ENCODE data around the gene SCYGR5.

Gene SCYGR5

DNA sequence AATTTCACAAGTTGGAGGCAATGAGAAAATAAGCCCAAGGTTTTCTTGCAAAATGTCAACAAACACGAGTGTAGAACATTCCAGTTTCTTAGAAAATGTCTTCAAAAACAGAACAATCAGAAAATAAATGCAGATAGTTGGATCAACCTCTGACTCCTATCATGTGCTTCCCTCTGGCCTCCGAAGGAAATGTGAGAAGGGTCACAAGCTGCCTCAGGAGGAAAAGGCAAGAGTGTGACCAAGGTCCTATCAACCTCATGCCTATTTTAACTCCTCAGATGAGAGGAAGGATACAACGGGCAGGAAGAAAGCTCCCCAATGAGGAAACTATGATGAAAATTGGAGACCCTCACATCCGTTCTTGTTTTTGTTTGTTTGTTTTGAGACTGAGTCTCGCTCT lies 7.9 kb downstream of the SCYGR5 start:
- H3K9me3 ChIP-seq (ENCODE audit: control insufficient read depth, insufficient read depth, low read depth, low read length) = no peaks in the 10 kb centered on the region
- no peak overlapping the region for H3K27ac ChIP-seq (ENCODE audit: low read depth, low read length)
- no peaks in the 10 kb centered on the region for H3K27me3 ChIP-seq (ENCODE audit: control insufficient read depth, insufficient read depth, low read length)
- no peak overlapping the region for H3K9ac ChIP-seq (ENCODE audit: low read length)
- H3K36me3 ChIP-seq (ENCODE audit: control insufficient read depth, insufficient read depth, low read length) = no peaks in the 10 kb centered on the region
- peaks cover 12% of the 10 kb centered on the region; the same call in 1 of the 2 replicates for H3K4me1 ChIP-seq (ENCODE audit: control insufficient read depth, insufficient read depth, low read length)
- H3K4me3 ChIP-seq (ENCODE audit: low read depth, low read length) = no peak overlapping the region

DNA sequence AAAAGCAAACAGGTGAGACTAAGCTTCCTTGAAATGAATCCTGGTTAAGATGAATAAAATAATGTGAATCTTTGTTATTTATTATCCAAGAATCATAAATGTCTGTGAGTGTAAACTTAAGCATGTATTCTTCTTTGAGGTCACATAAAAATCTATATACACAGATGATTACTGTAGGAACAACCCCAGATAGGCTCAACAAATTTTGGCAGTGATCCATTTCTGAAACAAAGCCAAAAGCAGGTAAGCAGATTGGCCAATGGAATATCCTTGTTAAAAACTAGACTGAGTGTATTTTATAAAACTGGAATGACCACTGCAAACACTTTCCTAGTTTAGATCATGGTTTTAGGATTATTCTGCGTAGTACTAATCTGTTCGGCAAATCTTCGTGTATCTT lies 11.3 kb downstream of the SCYGR5 start:
- Histone ChIP-seq H3K27ac (ENCODE audit: low read depth, low read length) (no peak overlapping the region), H3K9ac (ENCODE audit: low read length) (no peak overlapping the region), H3K4me3 (ENCODE audit: low read depth, low read length) (no peak overlapping the region), H3K9me3 (ENCODE audit: control insufficient read depth, insufficient read depth, low read depth, low read length) (no peaks in the 10 kb centered on the region), H3K4me1 (ENCODE audit: control insufficient read depth, insufficient read depth, low read length) (no peaks in the 10 kb centered on the region), H3K36me3 (ENCODE audit: control insufficient read depth, insufficient read depth, low read length) (no peaks in the 10 kb centered on the region), H3K27me3 (ENCODE audit: control insufficient read depth, insufficient read depth, low read length) (no peaks in the 10 kb centered on the region)

DNA sequence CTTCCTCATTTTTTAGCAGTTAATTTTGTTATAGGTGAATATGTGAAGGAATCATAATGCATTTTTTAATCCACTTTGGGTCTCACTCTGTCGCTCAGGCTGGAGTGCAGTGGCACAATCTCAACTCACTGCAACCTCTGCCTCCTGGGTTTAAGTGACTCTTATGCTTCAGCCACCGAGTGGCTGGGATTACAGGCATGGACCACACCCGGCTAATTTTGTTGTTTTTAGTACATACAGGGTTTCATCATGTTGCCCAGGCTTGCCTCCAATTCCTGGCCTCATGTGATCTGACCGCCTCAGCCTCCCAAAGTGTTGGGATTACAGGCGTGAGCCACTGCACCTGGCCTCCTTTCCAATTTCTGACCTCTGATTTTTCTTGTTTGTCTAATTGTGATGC lies 17.7 kb downstream of the SCYGR5 start:
- Histone ChIP-seq H3K4me3 (ENCODE audit: low read depth, low read length) (no peak overlapping the region), H3K9ac (ENCODE audit: low read length) (no peak overlapping the region), H3K4me1 (ENCODE audit: control insufficient read depth, insufficient read depth, low read length) (no peaks in the 10 kb centered on the region), H3K27ac (ENCODE audit: low read depth, low read length) (no peak overlapping the region), H3K9me3 (ENCODE audit: control insufficient read depth, insufficient read depth, low read depth, low read length) (no peaks in the 10 kb centered on the region), H3K27me3 (ENCODE audit: control insufficient read depth, insufficient read depth, low read length) (no peaks in the 10 kb centered on the region), H3K36me3 (ENCODE audit: control insufficient read depth, insufficient read depth, low read length) (no peaks in the 10 kb centered on the region)

DNA sequence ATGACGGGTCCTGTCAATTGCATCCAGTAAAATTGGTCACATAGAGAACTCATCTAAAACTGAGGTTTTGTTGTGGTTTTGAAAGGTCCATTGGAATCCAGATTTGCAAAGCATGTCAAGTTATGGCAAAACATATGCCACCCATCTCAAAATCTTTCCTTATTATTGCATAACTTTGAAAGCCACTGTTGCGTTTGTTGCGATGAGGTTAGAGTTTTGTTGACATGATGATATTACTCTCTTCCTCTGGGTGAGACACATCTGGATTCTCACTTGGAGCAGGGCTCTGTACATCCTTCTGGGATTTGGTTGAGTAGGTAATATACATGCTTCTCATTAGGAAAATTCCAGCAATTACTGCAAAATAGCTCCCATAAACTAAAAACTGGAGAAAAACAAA lies 20.6 kb downstream of the SCYGR5 start:
- no peak overlapping the region for H3K27ac ChIP-seq (ENCODE audit: low read depth, low read length)
- H3K9me3 ChIP-seq (ENCODE audit: control insufficient read depth, insufficient read depth, low read depth, low read length) = no peaks in the 10 kb centered on the region
- H3K4me1 ChIP-seq (ENCODE audit: control insufficient read depth, insufficient read depth, low read length) = no peaks in the 10 kb centered on the region
- no peaks in the 10 kb centered on the region for H3K27me3 ChIP-seq (ENCODE audit: control insufficient read depth, insufficient read depth, low read length)
- H3K9ac ChIP-seq (ENCODE audit: low read length) = no peak overlapping the region
- H3K4me3 ChIP-seq (ENCODE audit: low read depth, low read length) = no peak overlapping the region
- H3K36me3 ChIP-seq (ENCODE audit: control insufficient read depth, insufficient read depth, low read length) = no peaks in the 10 kb centered on the region

DNA sequence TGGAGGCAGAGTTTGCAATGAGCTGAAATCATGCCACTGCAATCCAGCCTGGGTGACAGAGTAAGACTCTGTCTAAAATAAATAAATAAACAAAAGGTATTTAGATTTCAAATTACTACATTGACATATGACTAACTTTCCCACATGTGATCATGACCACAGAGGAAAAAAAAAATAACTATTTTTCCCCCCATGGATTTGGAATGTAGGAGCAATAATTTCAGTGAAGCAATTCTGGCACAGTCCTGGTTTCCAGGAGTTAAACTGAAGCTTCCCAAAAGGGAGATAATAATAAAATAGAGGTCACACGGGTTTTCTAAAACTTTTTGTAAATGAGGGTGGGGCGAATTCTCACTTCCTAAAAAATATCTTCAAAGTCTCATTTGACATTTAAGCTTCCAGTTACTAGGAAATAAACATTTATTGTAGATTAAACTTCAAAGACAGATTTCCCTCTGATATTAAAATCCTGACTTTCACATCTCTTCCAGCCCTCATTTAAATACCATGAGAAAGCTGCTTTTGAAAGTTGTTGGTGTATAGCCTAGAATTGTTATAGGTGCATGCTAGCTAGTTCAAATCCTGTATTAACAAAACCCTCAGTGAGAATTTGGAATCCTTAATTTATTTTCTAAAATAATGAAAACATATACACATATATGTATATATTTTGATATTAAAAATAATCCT lies 30.5 kb downstream of the SCYGR5 start:
- no peak overlapping the region for H3K9ac ChIP-seq (ENCODE audit: low read length)

DNA sequence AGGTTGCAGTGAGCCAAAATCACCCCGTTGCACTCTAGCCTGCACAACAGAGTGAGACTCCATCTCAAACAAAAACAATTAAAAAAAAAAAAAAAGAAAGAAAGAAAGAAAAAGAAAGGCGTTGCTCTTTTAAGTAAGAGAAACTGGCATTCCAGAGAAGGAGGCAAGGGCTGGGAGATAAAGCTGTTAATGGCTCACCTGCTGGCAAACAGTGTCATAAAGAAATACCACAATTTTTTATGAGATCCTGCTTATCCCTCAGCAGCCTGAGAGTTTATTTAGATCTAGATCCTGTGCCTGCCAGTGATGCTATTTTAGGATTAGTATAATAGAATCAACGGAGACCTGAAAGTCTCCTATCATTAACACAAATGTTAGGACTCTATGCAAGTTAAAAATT lies 35.0 kb downstream of the SCYGR5 start:
- Histone ChIP-seq H3K27ac (ENCODE audit: low read depth, low read length) (no peak overlapping the region), H3K4me3 (ENCODE audit: low read depth, low read length) (no peak overlapping the region), H3K4me1 (ENCODE audit: control insufficient read depth, insufficient read depth, low read length) (peaks cover 10% of the 10 kb centered on the region), H3K9ac (ENCODE audit: low read length) (no peak overlapping the region), H3K9me3 (ENCODE audit: control insufficient read depth, insufficient read depth, low read depth, low read length) (no peaks in the 10 kb centered on the region), H3K36me3 (ENCODE audit: control insufficient read depth, insufficient read depth, low read length) (no peaks in the 10 kb centered on the region), H3K27me3 (ENCODE audit: control insufficient read depth, insufficient read depth, low read length) (no peaks in the 10 kb centered on the region)

More for the DNA sequence above, 30.5 kb downstream of the SCYGR5 start:
- no peaks in the 10 kb centered on the region for H3K27me3 ChIP-seq (ENCODE audit: control insufficient read depth, insufficient read depth, low read length)
- H3K36me3 ChIP-seq (ENCODE audit: control insufficient read depth, insufficient read depth, low read length) = no peaks in the 10 kb centered on the region
- H3K4me3 ChIP-seq (ENCODE audit: low read depth, low read length) = no peak overlapping the region
- H3K27ac ChIP-seq (ENCODE audit: low read depth, low read length) = no peak overlapping the region
- H3K9me3 ChIP-seq (ENCODE audit: control insufficient read depth, insufficient read depth, low read depth, low read length) = no peaks in the 10 kb centered on the region
- no peaks in the 10 kb centered on the region for H3K4me1 ChIP-seq (ENCODE audit: control insufficient read depth, insufficient read depth, low read length)

DNA sequence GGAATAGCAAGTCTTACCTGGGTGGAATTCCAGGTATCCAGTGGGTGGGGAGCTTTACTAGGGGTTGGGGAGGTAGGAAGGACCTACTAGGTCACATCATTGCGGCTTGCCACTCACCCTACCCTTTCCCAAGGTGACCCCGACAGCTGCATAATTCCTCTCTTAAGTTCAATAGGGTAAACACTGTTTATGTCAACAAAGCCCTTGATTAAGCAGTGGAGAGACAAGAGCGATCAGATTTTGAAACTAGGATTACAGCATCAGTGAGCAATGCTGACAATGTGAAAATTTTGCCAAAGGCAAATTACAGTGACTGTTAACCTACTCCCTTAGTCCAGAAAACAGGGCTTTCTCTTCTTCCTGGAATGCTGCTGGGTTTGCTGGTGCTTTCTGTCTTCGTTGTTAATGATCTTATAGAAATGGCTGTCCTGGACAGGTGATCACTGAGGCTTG lies 36.7 kb downstream of the SCYGR5 start:
- Histone ChIP-seq H3K27me3 (ENCODE audit: control insufficient read depth, insufficient read depth, low read length) (no peaks in the 10 kb centered on the region), H3K9ac (ENCODE audit: low read length) (peak overlapping the region; percentile 36), H3K4me1 (ENCODE audit: control insufficient read depth, insufficient read depth, low read length) (peaks cover 10% of the 10 kb centered on the region), H3K4me3 (ENCODE audit: low read depth, low read length) (no peak overlapping the region), H3K36me3 (ENCODE audit: control insufficient read depth, insufficient read depth, low read length) (no peaks in the 10 kb centered on the region), H3K27ac (ENCODE audit: low read depth, low read length) (peak overlapping the region; percentile 47; the same call in 1 of the 2 replicates), H3K9me3 (ENCODE audit: control insufficient read depth, insufficient read depth, low read depth, low read length) (no peaks in the 10 kb centered on the region)

DNA sequence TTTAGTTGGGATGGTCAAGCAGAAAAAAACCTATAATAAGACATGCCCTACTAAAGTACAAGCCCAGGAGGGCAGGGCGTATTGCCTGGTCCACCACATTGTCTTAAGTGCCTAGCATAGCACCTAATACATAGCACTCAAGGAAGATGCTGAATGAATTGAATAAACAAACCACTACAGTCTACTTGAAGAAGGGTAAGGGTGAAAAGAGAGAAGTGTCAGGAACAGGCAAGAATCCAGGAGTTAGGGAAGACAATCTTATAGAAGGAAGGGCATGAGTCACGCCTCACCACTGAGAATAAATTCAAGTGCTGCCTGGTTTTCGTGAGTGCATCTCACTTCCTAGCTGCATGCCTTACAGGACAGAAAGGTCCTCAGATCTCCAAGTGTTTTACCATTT lies 37.4 kb downstream of the SCYGR5 start:
- Histone ChIP-seq H3K4me3 (ENCODE audit: low read depth, low read length) (no peak overlapping the region), H3K9ac (ENCODE audit: low read length) (no peak overlapping the region), H3K36me3 (ENCODE audit: control insufficient read depth, insufficient read depth, low read length) (no peaks in the 10 kb centered on the region), H3K27me3 (ENCODE audit: control insufficient read depth, insufficient read depth, low read length) (no peaks in the 10 kb centered on the region), H3K27ac (ENCODE audit: low read depth, low read length) (no peak overlapping the region; the same call in 1 of the 2 replicates), H3K9me3 (ENCODE audit: control insufficient read depth, insufficient read depth, low read depth, low read length) (no peaks in the 10 kb centered on the region), H3K4me1 (ENCODE audit: control insufficient read depth, insufficient read depth, low read length) (peaks cover 10% of the 10 kb centered on the region)

DNA sequence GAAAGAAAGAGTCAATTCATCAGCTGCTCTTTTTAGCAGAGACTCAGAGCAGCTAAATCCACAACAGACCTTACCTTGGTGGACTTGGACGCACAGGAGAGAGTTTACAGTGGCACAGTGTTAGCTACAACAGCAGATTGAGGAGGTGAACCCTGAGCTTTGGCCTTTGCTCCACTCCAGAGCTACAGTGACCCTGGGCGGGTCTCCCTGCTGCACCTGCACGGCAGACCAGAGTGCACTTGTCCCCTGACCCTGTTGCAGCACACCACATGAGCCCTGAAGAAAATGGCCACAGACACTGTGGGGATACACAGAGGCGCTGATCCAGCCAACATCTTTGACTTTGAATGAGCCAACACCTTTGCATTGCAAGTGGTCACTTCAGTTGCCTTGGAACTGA lies 40.3 kb downstream of the SCYGR5 start:
- no peak overlapping the region for H3K4me3 ChIP-seq (ENCODE audit: low read depth, low read length)
- peaks cover 4% of the 10 kb centered on the region for H3K9me3 ChIP-seq (ENCODE audit: control insufficient read depth, insufficient read depth, low read depth, low read length)
- H3K27ac ChIP-seq (ENCODE audit: low read depth, low read length) = no peak overlapping the region
- H3K36me3 ChIP-seq (ENCODE audit: control insufficient read depth, insufficient read depth, low read length) = no peaks in the 10 kb centered on the region
- no peak overlapping the region for H3K9ac ChIP-seq (ENCODE audit: low read length)
- H3K27me3 ChIP-seq (ENCODE audit: control insufficient read depth, insufficient read depth, low read length) = no peaks in the 10 kb centered on the region
- H3K4me1 ChIP-seq (ENCODE audit: control insufficient read depth, insufficient read depth, low read length) = peaks cover 10% of the 10 kb centered on the region

DNA sequence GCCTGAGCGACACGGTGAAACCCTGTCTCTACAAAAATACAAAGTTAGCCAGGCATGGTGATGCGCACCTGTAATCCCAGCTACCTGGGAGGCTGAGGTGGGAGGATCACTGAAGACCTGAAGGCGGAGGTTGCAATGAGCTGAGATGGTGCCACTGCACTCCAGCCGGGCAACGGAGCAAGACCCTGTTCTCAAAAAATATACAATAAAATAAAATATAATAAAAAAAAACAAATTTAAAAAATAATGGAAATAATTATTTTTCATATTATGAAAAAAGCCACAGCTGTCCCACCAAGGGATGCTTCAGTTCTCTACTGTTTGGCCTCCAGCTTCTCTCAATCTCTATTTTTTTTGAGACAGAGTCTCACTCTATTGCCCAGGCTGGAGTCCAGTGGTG lies 40.8 kb downstream of the SCYGR5 start:
- H3K27ac ChIP-seq (ENCODE audit: low read depth, low read length) = no peak overlapping the region
- peaks cover 4% of the 10 kb centered on the region for H3K9me3 ChIP-seq (ENCODE audit: control insufficient read depth, insufficient read depth, low read depth, low read length)
- H3K4me1 ChIP-seq (ENCODE audit: control insufficient read depth, insufficient read depth, low read length) = peaks cover 10% of the 10 kb centered on the region
- no peaks in the 10 kb centered on the region for H3K27me3 ChIP-seq (ENCODE audit: control insufficient read depth, insufficient read depth, low read length)
- H3K36me3 ChIP-seq (ENCODE audit: control insufficient read depth, insufficient read depth, low read length) = no peaks in the 10 kb centered on the region
- H3K4me3 ChIP-seq (ENCODE audit: low read depth, low read length) = no peak overlapping the region
- H3K9ac ChIP-seq (ENCODE audit: low read length) = no peak overlapping the region

DNA sequence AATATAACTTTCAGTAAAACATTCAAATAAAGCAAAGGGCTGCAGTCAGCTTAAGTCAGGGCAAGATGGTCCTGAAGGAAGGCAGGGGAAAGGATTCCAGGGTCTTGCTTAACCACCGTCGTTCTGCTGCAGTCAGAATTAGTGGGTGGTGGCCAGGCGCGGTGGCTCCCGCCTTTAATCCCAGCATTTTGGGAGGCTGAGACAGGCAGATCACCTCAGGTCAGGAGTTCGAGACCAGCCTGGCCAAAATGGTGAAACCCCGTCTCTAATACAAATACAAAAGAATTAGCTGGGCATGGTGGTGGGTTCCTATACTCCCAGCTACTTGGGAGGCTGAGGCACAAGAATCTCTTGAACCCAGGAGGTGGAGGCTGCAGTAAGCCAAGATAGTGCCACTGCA lies 44.4 kb downstream of the SCYGR5 start:
- Histone ChIP-seq H3K9me3 (ENCODE audit: control insufficient read depth, insufficient read depth, low read depth, low read length) (peaks cover 4% of the 10 kb centered on the region), H3K4me1 (ENCODE audit: control insufficient read depth, insufficient read depth, low read length) (peaks cover 2% of the 10 kb centered on the region), H3K9ac (ENCODE audit: low read length) (no peak overlapping the region), H3K27me3 (ENCODE audit: control insufficient read depth, insufficient read depth, low read length) (no peaks in the 10 kb centered on the region), H3K27ac (ENCODE audit: low read depth, low read length) (no peak overlapping the region), H3K4me3 (ENCODE audit: low read depth, low read length) (no peak overlapping the region), H3K36me3 (ENCODE audit: control insufficient read depth, insufficient read depth, low read length) (no peaks in the 10 kb centered on the region)

Data from HUES6 (cell line).